ENCODE results near the gene CHMP1A. TPM values are rescaled to one million over a fixed set of nuclear protein-coding genes. Genes with fewer than 3 reads are reported as not detected.

Gene CHMP1A
- total RNA-seq, 6 donors from 2014 or later = 51.4 to 117 (median 97.8) TPM

DNA sequence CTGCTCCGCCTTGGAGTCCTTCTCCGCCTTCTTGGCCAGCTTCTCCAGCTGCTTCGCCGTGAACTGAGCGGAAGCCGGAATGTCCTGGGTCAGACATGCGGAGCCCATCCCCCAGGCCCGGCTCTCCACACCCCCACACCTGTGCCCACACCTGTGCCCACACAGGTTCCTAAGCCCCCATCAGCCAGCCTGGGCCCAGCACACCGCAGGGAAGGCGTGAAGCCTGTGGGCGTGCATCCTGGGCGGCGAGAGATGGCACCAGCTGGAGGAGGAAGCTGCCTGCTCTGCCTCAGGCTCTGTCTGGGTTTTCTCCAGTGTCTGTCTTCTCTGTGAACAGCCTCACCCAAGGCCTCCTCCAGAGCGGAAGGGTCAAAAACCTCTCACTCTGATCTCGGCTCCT, 5.9 kb downstream of the CHMP1A start:
- H3K9me3 ChIP-seq = no peaks in the 10 kb centered on the region
- H3K4me1 ChIP-seq = peaks cover 5 to 18% (median 9%) of the 10 kb centered on the region in 4 donors
- 89 to 95% methylated on average over 15 of the region's 15 CpGs for WGBS, 2 donors
- no peak overlapping the region for H3K4me3 ChIP-seq
- H3K27ac ChIP-seq = no peak overlapping the region
- DNase-seq (no peak), ATAC-seq (ENCODE audit: low FRiP score in 2 of 2) (peak in 1 of 2 donors; percentile 25)
- TF ChIP-seq, protein P1, sequence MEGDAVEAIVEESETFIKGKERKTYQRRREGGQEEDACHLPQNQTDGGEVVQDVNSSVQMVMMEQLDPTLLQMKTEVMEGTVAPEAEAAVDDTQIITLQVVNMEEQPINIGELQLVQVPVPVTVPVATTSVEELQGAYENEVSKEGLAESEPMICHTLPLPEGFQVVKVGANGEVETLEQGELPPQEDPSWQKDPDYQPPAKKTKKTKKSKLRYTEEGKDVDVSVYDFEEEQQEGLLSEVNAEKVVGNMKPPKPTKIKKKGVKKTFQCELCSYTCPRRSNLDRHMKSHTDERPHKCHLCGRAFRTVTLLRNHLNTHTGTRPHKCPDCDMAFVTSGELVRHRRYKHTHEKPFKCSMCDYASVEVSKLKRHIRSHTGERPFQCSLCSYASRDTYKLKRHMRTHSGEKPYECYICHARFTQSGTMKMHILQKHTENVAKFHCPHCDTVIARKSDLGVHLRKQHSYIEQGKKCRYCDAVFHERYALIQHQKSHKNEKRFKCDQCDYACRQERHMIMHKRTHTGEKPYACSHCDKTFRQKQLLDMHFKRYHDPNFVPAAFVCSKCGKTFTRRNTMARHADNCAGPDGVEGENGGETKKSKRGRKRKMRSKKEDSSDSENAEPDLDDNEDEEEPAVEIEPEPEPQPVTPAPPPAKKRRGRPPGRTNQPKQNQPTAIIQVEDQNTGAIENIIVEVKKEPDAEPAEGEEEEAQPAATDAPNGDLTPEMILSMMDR (IDR thresholded peaks at IDR 0.05) = no peak
- TF ChIP-seq EP300 (IDR thresholded peaks at IDR 0.05) (no peak), POLR2A (IDR thresholded peaks at IDR 0.05) (no peak), POLR2AphosphoS5 (IDR thresholded peaks at IDR 0.05) (no peak)
- H3K27me3 ChIP-seq = no peaks in the 10 kb centered on the region
- H3K36me3 ChIP-seq = peaks cover 0 to 60% (median 30%) of the 10 kb centered on the region in 4 donors

DNA sequence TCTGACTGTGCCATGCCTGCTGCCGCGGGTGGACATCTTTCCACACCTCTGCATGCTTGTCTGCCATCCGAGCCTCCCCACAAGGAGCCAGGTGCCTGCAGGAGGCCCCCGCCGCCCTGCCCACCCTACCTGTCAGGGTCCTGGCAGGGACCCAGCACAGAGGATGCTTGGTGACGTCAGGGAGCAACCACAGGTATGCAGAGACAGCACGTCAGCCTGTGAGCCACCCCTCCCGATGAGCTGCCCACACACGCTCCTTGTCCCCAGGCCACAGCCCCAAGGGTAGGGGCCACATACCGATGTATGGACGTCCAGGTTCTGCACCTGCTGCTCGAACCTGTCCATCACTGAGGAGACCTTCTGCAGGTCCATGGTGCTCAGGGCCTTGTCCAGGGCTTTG, 10.6 kb downstream of the CHMP1A start:
- 89 to 97% methylated on average over 10 to 11 of the region's 12 CpGs for WGBS, 2 donors
- no peaks in the 10 kb centered on the region for H3K9me3 ChIP-seq
- TF ChIP-seq, protein P1 (IDR thresholded peaks at IDR 0.05) = no peak
- no peak for TF ChIP-seq EP300 (IDR thresholded peaks at IDR 0.05)
- TF ChIP-seq POLR2AphosphoS5 (IDR thresholded peaks at IDR 0.05) = no peak
- no peak for TF ChIP-seq POLR2A (IDR thresholded peaks at IDR 0.05)
- no peak overlapping the region for H3K27ac ChIP-seq
- H3K4me1 ChIP-seq = peaks cover 0 to 2% (median 0%) of the 10 kb centered on the region in 4 donors
- DNase-seq (no peak), ATAC-seq (ENCODE audit: low FRiP score in 2 of 2) (no peak)
- peaks cover 16 to 69% (median 51%) of the 10 kb centered on the region in 4 donors for H3K36me3 ChIP-seq
- H3K27me3 ChIP-seq = no peaks in the 10 kb centered on the region
- no peak overlapping the region for H3K4me3 ChIP-seq

DNA sequence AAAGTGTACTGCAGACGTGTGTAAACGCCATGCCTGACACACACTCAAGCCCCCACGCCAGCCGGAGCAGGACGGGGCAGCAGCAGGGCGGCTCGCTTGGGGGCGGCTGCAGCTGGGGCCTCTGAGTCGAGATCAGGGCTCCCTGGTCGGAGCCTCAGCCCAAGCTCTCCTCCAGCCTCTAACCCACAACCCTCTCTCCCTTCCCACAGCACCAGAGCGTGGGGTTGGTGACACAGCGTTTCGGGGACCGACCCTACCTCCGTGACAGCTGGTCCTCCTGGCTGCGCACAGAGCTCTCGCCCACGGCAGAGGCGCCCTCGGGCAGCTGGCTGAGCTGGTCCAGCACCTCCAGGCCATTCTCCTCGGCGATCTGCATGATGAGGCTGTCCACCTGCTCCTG, 11.2 kb downstream of the CHMP1A start:
- no peak overlapping the region for H3K27ac ChIP-seq
- DNase-seq = no peak
- peaks cover 4 to 8% (median 4%) of the 10 kb centered on the region in 4 donors for H3K4me1 ChIP-seq
- H3K9me3 ChIP-seq = no peaks in the 10 kb centered on the region
- TF ChIP-seq, protein P1 (IDR thresholded peaks at IDR 0.05) = no peak
- no peak for TF ChIP-seq POLR2AphosphoS5 (IDR thresholded peaks at IDR 0.05)
- TF ChIP-seq EP300 (IDR thresholded peaks at IDR 0.05) = no peak
- TF ChIP-seq POLR2A (IDR thresholded peaks at IDR 0.05) = no peak
- WGBS, 2 donors = 89 to 95% methylated on average over 14 to 20 of the region's 22 CpGs
- ATAC-seq (ENCODE audit: low FRiP score in 2 of 2) = no peak
- H3K36me3 ChIP-seq = peaks cover 16 to 63% (median 48%) of the 10 kb centered on the region in 4 donors
- H3K4me3 ChIP-seq = no peak overlapping the region
- H3K27me3 ChIP-seq = no peaks in the 10 kb centered on the region

DNA sequence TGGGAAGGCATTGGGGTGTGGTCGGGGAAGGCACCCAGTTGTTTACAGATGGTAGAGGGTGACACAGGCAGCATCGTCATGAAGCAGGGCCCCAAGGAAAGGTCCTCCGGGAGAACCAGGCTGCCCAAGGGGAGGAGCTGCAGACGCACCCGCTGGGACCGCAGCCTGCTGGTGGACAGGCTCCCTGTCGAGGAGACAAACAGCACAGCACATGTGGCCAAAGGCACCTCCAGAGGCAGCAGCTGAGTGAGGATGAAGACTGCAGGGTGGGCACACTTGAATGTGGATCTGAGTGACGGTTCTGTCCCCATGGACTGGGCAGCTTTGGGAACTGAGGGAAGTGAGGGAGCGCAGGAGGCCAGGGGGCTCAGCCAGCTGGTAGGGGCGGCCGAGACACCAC, 12.4 kb downstream of the CHMP1A start:
- ATAC-seq (ENCODE audit: low FRiP score in 2 of 2) (no peak), DNase-seq (no peak)
- Histone ChIP-seq H3K36me3 (peaks cover 16 to 53% (median 43%) of the 10 kb centered on the region in 4 donors), H3K27ac (no peak overlapping the region), H3K9me3 (no peaks in the 10 kb centered on the region), H3K4me1 (peaks cover 12 to 20% (median 14%) of the 10 kb centered on the region in 4 donors), H3K4me3 (no peak overlapping the region), H3K27me3 (no peaks in the 10 kb centered on the region)
- TF ChIP-seq EP300 (IDR thresholded peaks at IDR 0.05) = no peak
- TF ChIP-seq POLR2AphosphoS5 (IDR thresholded peaks at IDR 0.05) = no peak
- TF ChIP-seq, protein P1 (IDR thresholded peaks at IDR 0.05) = no peak
- no peak for TF ChIP-seq POLR2A (IDR thresholded peaks at IDR 0.05)
- WGBS, 2 donors = 91 to 93% methylated on average over 10 to 11 of the region's 11 CpGs

DNA sequence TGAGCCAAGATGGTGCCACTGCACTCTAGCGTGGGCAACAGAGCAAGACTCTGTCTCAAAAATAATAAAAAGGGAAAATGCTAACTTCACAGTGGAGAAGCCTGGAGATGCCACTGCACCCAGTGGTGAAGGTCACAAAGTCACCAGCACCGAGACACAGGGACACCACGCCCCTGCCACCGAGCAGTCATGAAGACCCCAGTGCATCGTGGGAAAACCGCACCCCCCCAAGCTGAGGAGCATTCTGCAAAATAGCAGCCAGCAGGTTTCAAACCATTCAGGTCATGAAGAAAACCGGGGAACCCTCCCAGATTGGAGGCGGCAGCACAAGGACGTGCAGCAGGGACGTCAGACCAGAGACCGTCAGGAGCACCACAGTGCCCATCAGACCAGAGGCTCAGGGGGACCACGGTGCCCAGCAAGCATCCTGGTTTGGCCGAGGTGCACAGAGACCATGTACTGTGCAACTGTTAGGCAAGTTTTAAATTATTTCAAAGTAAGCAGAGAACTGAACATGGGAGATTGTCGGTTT, 13.7 kb downstream of the CHMP1A start:
- H3K9me3 ChIP-seq = no peaks in the 10 kb centered on the region
- ATAC-seq (ENCODE audit: low FRiP score in 2 of 2) (no peak), DNase-seq (no peak)
- peaks cover 16 to 40% (median 34%) of the 10 kb centered on the region in 4 donors for H3K36me3 ChIP-seq
- no peaks in the 10 kb centered on the region for H3K27me3 ChIP-seq
- H3K4me3 ChIP-seq = no peak overlapping the region
- H3K27ac ChIP-seq = no peak overlapping the region
- 81 to 88% methylated on average over 13 to 14 of the region's 14 CpGs for WGBS, 2 donors
- H3K4me1 ChIP-seq = peaks cover 12 to 21% (median 14%) of the 10 kb centered on the region in 4 donors
- no peak for TF ChIP-seq POLR2A (IDR thresholded peaks at IDR 0.05)
